Stimulated activated CD4-positive, alpha-beta T cell treated with anti-CD3 and anti-CD28 coated beads, Interleukin-15, amount 100 ng/mL, for 1 hour (primary cell): Measurements from ENCODE around the gene FAM78A.
"Not testable (repeated sequence)": the region's sequence is repeated elsewhere in the genome, so short reads cannot be mapped to it uniquely, and the experiment has no call there.

Source experiments
- DNase-seq, 2 donors: peaks; one replicate each; pipeline ENCODE4 v3.0.0-alpha.2; 2020; ENCODE audit warnings: low read depth in 1 of 2, low spot score in 1 of 2

FAM78A gene

GRCh38 chr9:131214286-131214856 is 61.9 kb downstream of the FAM78A start:
- no peak for DNase-seq

GRCh38 chr9:131211920-131212319 is 64.4 kb downstream of the FAM78A start:
- not testable (repeated sequence) for DNase-seq
